A549 treated with CpdA at 1 μM for 4 hours (cell line): ENCODE results near the gene LTV1. TPM values are rescaled to one million over a fixed set of nuclear protein-coding genes. Genes with fewer than 3 reads are reported as not detected.

Experiments
- total RNA-seq: library from RNA; stranded (reverse); fragments of 200-300 nt; extraction: Qiagen RNA extraction; gene quantifications from 5 replicates; pipeline ENCODE4 v1.2.3, GENCODE V29; 2022; ENCODE audit warnings: low read depth

LTV1 gene
- total RNA-seq, result 34.0 to 44.1 TPM (median 34.9 TPM) in 5 replicates

GRCh38 chr6:143842902-143843676, at the start of gene LTV1:
TSS of gene LTV1 (plus strand) at chr6:143843338. CDS start at chr6:143843478, 140 bp downstream.

GRCh38 chr6:143864234-143864633, 21.1 kb downstream of the LTV1 start, which contains the start of gene ZC2HC1B:
TSS of gene ZC2HC1B (plus strand) at chr6:143864474. CDS start at chr6:143864540, 66 bp downstream.

Other genes with a start within 250 kb of the LTV1 start
- 3.6 to 5.4 TPM (median 4.0 TPM) in 5 replicates for gene PHACTR2, start 165.4 kb upstream of the LTV1 start, total RNA-seq
- gene ZC2HC1B, start 21.1 kb downstream of the LTV1 start, total RNA-seq, result not detected in 5 replicates
- 7.1 to 10.1 TPM (median 9.4 TPM) in 5 replicates for gene PLAGL1, start 164.9 kb downstream of the LTV1 start, total RNA-seq